GM23248 (cell line): ENCODE results near the gene SLC45A3.

Experiments used
- EZH2 ChIP-seq: fragments of 200-600 bp; sonication (generic); IDR thresholded peaks from 2 replicates; pipeline ENCODE4 v1.6.1; 2018; ENCODE audit warnings: antibody characterized with exemption, mild to moderate bottlenecking; ENCODE audit not compliant: insufficient read depth, poor library complexity, severe bottlenecking
- EZH2phosphoT487 ChIP-seq: fragments of 200-600 bp; sonication (generic); IDR thresholded peaks from 2 replicates; pipeline ENCODE4 v1.6.1; 2018; ENCODE audit warnings: antibody characterized with exemption, moderate library complexity, mild to moderate bottlenecking, low read depth; ENCODE audit not compliant: insufficient read depth

DNA sequence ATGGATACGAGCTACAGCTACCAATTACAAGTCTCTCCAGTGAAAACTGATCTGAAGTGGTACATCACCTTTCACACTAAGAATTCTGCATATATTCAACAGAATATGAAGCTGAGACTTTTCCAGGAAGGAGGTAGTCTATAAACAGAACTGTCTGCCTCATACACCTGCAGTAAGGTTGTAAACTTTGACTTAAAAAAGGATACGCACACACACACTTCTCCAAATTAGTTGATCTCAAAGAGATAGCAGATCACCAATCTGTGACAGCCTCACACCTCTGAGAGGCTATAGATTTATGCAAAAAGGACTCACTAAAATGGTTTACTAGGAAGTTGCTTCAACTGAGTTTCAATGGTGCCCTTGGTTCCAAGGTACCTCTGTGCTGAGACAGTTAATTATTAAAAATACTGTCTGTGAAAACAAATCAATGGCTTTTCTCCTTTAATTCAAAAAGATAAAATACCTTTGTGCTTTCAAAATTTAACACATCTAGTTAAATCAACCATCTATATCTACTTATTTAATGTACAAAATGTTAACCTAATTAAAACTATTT, 66.4 kb downstream of the SLC45A3 start:
- no peak for TF ChIP-seq EZH2
- TF ChIP-seq EZH2phosphoT487, result no peak
